Kidney (tissue), 14 donors: Measurements from ENCODE around the gene AMOT. TPM values are rescaled to one million over a fixed set of nuclear protein-coding genes. Genes with fewer than 3 reads are reported as not detected.

Source experiments
- DNase-seq, 5 donors: peaks; one replicate each; pipeline ENCODE4 v3.0.0-alpha.2; 2013 to 2020
- FAIRE-seq: peaks from 2 replicates; lab custom pipeline; 2012; peaks lifted over from hg19 to GRCh38; lab: Jason Lieb, UNC
- H3K27ac ChIP-seq, 2 donors: one replicate each; pipeline ENCODE4 v1.7.0; 2013; ENCODE audit warnings: low read depth in 2 of 2, low read length in 2 of 2, inconsistent platforms in 1 of 2
- H3K27me3 ChIP-seq: one replicate; pipeline ENCODE4 v1.7.1; 2013; ENCODE audit warnings: low read length, inconsistent platforms; ENCODE audit not compliant: control insufficient read depth, insufficient read depth
- H3K36me3 ChIP-seq, 3 donors: one replicate each; pipeline versions ENCODE4 v1.7.0 to v1.7.1; 2013; ENCODE audit warnings: low read length in 3 of 3, control low read depth in 1 of 3, inconsistent platforms in 1 of 3; ENCODE audit not compliant: insufficient read depth in 3 of 3, control insufficient read depth in 2 of 3
- H3K4me1 ChIP-seq, 3 donors: one replicate each; pipeline versions ENCODE4 v1.7.0 to v1.7.1; 2013; ENCODE audit warnings: low read length in 3 of 3, inconsistent platforms in 1 of 3, low read depth in 1 of 3; ENCODE audit not compliant: control insufficient read depth in 2 of 3, insufficient read depth in 2 of 3
- H3K4me3 ChIP-seq, 3 donors: one replicate each; pipeline versions ENCODE4 v1.7.0 to v1.8.1; 2013; ENCODE audit warnings: low read length in 3 of 3, control low read depth in 1 of 3, inconsistent platforms in 1 of 3
- H3K9ac ChIP-seq, 3 donors: one replicate each; pipeline versions ENCODE4 v1.7.0 to v1.7.1; 2013; ENCODE audit warnings: low read length in 3 of 3, control low read depth in 1 of 3, inconsistent platforms in 1 of 3
- H3K9me3 ChIP-seq, 3 donors: one replicate each; pipeline versions ENCODE4 v1.7.0 to v1.7.1; 2013; ENCODE audit warnings: low read length in 3 of 3, control low read depth in 1 of 3, inconsistent platforms in 1 of 3; ENCODE audit not compliant: control insufficient read depth in 2 of 3, insufficient read depth in 1 of 3
- intact Hi-C: fragments of 100-400 bp; cut with DNase I; formaldehyde crosslinking; loops from one replicate; pipeline ENCODE4 v1.11.1; 2022
- polyA plus RNA-seq: library from polyadenylated mRNA; stranded (reverse); fragments of 350-450 nt; fragmentation: Illumina TruSeq; extraction: RNeasy Lipid Tissue Mini Kit (QIAGEN cat#74804); gene quantifications from one replicate; pipeline ENCODE4 v1.2.3, GENCODE V29; 2014; ENCODE audit warnings: low read depth, low replicate concordance; ENCODE audit not compliant: insufficient read depth
- total RNA-seq: library from RNA; stranded (reverse); fragmentation: NEBNext Ultra II Directional; extraction: Animal tissue kit (Norgen Biotek cat#: 25700); gene quantifications from one replicate; pipeline ENCODE4 v1.2.1, GENCODE V29; 2021
- TF ChIP-seq, protein P1 (sequence below): IDR thresholded peaks from 3 replicates; pipeline ENCODE4 v1.5.1; 2012; ENCODE audit warnings: mild to moderate bottlenecking, moderate library complexity, borderline replicate concordance; ENCODE audit not compliant: insufficient read depth; ENCODE audit errors: extremely low read depth
- donor health status: control.
- donor health status: control.
- donor health status: control.
- donor health status: control.
- donor health status: control.
- donor health status: DM: yes; HTN: yes; CAD: no.
- donor health status: Normal renal cell carcinoma (clear cell type).

AMOT gene
- total and polyA plus RNA-seq, 2 donors from 2014 or later, result 5.5 to 35.1 TPM

DNA sequence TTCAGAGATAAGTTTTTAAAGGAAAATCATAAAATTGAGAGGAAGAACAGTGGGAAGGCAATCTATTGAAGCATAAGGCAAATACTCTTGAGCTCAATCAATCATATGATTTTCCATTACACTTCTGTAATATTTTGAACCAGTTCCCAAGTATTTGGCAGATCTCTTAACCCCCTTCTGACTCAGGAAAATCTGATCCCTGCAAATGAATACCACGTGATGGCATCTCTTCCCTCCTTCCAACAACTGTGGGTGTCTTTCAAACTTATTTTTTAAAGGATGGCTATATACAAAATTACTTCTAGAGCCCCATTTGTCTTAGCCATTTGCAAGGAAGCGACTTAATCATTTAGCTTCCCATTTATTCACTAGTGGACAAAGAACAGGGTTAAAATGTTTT, 41.9 kb downstream of the AMOT start:
- DNase-seq (no peak), FAIRE-seq (no peak)
- Histone ChIP-seq H3K9me3 (no peaks in the 10 kb centered on the region), H3K36me3 (peaks cover 0 to 2% (median 0%) of the 10 kb centered on the region in 3 donors), H3K4me3 (no peak overlapping the region), H3K27me3 (no peaks in the 10 kb centered on the region), H3K9ac (no peak overlapping the region), H3K27ac (no peak overlapping the region), H3K4me1 (no peaks in the 10 kb centered on the region)
- intact Hi-C loops, result no loop called here
- TF ChIP-seq, protein P1, sequence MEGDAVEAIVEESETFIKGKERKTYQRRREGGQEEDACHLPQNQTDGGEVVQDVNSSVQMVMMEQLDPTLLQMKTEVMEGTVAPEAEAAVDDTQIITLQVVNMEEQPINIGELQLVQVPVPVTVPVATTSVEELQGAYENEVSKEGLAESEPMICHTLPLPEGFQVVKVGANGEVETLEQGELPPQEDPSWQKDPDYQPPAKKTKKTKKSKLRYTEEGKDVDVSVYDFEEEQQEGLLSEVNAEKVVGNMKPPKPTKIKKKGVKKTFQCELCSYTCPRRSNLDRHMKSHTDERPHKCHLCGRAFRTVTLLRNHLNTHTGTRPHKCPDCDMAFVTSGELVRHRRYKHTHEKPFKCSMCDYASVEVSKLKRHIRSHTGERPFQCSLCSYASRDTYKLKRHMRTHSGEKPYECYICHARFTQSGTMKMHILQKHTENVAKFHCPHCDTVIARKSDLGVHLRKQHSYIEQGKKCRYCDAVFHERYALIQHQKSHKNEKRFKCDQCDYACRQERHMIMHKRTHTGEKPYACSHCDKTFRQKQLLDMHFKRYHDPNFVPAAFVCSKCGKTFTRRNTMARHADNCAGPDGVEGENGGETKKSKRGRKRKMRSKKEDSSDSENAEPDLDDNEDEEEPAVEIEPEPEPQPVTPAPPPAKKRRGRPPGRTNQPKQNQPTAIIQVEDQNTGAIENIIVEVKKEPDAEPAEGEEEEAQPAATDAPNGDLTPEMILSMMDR, result no peak

DNA sequence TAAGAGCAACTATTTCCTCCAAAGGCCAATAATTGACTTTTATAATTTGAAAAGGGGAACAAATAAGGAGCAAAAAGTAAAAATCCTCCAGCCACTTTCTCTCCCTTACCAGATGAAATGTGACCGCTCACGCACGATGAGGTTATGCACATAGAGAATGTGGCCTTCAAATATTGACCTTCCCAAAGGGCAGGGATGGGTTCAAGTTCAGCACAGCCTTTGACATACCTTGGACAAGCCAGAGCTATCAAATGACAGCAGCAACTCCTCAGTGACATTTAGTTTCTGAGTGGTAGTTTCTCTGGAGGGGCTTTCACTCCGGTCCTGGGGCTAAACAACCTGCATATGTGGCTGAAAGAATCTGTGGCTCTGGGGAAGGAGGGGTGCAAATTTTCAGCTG, 50.7 kb downstream of the AMOT start:
- TF ChIP-seq, protein P1, result no peak
- no peak overlapping the region for H3K4me3 ChIP-seq
- no peak overlapping the region for H3K27ac ChIP-seq
- no peaks in the 10 kb centered on the region for H3K4me1 ChIP-seq
- H3K27me3 ChIP-seq, result no peaks in the 10 kb centered on the region
- intact Hi-C loops, result no loop called here
- H3K9ac ChIP-seq, result no peak overlapping the region
- H3K36me3 ChIP-seq, result peaks cover 0 to 10% (median 0%) of the 10 kb centered on the region in 3 donors
- FAIRE-seq (no peak), DNase-seq (no peak)
- H3K9me3 ChIP-seq, result no peaks in the 10 kb centered on the region

DNA sequence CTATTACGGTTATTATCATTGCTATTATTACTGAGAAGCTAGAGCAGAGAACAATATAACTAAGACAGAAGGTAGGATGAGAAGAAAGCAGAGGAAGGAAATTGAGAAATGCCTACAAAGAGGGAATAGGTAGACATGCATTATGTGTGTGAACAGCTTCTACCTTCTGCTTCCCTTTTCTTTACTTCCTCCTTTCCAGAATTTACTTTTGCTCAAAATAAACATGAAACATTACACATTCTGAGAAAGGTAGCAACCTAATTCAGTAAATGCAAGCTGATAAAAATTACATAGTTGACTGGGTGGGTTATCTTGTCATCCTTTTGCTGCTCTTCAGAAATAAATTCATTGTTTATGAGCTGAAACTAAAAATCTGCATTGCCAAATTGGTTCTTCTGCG, 54.6 kb downstream of the AMOT start:
- H3K9me3 ChIP-seq, result no peaks in the 10 kb centered on the region
- peaks cover 0 to 6% (median 0%) of the 10 kb centered on the region in 3 donors for H3K36me3 ChIP-seq
- H3K27me3 ChIP-seq, result no peaks in the 10 kb centered on the region
- no peak overlapping the region for H3K27ac ChIP-seq
- FAIRE-seq, result no peak
- no peak overlapping the region for H3K9ac ChIP-seq
- H3K4me1 ChIP-seq, result no peaks in the 10 kb centered on the region
- no peak for DNase-seq
- TF ChIP-seq, protein P1, result no peak
- intact Hi-C loops, result no loop called here
- no peak overlapping the region for H3K4me3 ChIP-seq

DNA sequence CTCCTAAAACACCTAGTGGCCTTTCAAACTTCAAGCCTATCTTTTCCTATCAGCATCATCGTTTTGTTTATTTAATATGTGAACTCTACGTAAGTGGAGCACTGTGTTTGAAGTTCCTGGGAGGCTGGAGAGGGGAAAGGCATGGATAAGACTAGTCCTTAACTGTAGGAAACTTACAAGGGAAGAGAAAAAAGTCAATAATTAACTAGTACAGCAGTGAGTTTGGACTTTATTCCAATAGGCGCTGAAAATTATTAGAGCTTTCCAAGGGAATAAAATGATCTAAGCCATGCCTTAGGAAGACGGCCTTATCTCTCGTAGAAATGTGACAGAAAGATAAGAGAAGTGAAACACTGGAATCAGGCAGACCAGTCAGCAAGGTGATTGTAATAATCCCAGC, 55.3 kb downstream of the AMOT start:
- Histone ChIP-seq H3K9me3 (no peaks in the 10 kb centered on the region), H3K27me3 (no peaks in the 10 kb centered on the region), H3K4me3 (no peak overlapping the region), H3K36me3 (peaks cover 0 to 6% (median 6%) of the 10 kb centered on the region in 3 donors), H3K4me1 (no peaks in the 10 kb centered on the region), H3K9ac (no peak overlapping the region), H3K27ac (no peak overlapping the region)
- DNase-seq (no peak), FAIRE-seq (peak; percentile 72)
- intact Hi-C loops, result no loop called here
- TF ChIP-seq, protein P1, result no peak
